GM18909 (cell line): ENCODE results near the gene GPRIN1.

Experiments used
- ATAC-seq: cut with Tn5 transposase; IDR thresholded peaks from one replicate; pipeline ENCODE4 v1.9.1; 2021; ENCODE audit warnings: mild to moderate bottlenecking; ENCODE audit not compliant: unreplicated experiment, poor library complexity

GPRIN1 gene

DNA sequence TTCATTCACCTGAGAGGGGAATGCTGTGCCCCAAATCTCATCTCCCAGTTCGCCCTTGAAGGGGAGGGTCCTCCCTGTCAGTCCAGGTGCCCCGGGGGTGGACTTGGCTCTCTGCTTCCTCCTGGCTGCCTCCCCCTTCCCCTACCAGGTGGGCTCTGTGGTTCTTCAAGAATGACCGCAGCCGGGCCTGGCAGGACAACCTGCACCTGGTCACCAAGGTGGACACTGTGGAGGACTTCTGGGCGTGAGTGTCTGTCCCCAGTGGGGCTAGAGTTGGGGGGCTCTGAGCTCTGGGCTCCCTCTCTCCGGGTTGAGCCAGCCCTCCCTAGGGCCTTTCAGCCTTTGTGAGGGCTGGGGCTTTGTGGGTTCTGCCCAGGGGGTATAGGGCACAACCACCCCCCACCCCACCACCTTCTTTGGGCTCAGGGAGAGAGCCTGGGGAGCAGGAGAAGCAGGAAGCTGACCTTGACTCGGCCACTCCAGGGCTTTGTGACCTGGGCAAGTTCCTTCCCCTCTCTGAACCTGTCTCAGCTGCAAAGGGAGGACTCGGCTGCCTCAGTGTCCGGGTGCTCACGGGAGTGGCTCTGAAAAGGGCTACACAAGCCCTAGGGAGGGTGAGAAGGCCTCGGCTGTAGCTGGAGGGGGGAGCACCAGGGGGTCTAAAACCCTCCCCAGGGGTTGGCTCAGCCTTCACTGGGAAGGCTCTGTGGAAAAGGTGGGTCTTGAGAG lies 33.7 kb upstream of the GPRIN1 start:
- no peak for ATAC-seq

DNA sequence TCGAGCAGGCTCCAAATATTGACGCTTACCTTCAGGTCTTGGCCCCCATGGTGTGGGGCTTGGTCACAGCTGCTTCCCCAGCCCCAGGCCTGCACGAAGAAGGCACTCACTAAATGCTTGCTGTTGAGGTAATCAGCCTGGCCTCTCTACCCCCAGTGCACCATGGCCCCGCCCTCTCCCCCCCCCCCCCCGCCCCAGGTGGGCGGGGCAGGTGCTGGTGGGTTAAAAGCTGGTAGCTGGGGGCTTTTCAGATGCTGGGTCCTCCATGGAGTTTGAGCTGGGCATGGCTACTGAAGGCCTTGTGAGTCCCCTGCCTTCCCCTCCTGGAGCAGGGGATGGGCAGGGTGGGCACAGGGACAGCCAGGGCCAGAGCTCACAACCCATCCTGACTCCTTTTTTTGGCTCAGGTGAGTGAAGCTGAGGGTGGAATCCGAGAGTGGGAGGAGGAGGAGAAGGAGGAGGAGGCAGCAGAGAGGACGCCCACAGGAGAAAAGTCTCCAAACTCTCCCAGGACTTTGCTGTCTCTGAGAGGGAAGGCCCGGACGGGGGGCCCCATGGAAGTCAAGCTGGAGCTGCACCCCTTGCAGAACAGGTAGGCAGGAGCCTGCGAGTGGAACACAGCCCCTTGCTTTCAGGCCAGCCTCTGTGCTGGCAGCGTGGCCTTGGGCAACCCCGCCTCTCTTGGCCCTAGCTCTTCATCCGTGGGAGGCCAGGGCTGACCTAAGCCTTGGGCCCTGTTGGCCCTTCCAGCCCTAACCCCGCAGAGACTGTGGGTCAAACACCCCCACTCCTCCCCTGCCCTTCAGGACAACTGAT lies 32.9 kb upstream of the GPRIN1 start:
- no peak for ATAC-seq

- ATAC-seq: no peak
Observed at GRCh38 chr5:176640616-176641015, 30.7 kb upstream of the GPRIN1 start.

DNA sequence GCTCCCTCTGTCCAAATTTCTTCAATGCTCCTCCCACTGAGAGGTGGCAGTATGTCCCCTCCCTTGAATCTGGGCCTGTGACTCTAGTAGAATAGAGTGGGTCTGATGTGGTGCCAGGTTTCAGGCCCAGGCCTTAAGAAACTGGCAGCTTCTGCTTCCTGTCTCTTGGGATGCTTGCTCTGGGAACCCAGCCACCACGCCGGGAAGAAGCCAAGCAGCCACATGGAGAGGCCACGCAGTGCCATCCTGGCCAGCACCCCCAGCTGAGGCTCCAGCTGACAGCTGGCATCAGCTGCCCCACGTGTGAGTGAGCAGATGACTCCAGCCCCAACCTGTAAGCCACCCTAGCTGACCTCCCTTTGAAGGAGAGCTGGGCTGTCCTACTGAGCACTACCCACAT lies 30.0 kb upstream of the GPRIN1 start:
- no peak for ATAC-seq

- no peak for ATAC-seq
Observed at GRCh38 chr5:176639208-176639607, 29.3 kb upstream of the GPRIN1 start.

DNA sequence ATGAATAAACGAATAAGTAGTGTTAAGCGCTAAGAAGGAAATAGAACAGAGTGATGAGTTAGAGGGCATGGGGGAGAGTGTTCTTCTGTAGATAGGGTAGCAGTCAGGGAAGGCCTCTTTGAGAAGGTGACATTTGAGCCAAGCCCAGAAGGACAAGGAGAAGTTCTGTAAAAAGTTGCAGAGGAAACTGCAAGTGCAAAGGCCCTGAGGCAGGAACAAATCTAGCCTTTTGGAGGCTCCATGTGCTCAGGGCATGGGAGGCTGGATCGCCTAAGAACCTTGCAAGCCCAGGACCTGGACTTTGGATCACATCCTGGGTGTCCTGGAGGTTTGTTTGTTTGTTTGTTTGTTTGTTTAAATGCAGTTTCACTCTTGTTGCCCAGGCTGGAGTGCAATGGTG lies 28.5 kb upstream of the GPRIN1 start:
- no peak for ATAC-seq

DNA sequence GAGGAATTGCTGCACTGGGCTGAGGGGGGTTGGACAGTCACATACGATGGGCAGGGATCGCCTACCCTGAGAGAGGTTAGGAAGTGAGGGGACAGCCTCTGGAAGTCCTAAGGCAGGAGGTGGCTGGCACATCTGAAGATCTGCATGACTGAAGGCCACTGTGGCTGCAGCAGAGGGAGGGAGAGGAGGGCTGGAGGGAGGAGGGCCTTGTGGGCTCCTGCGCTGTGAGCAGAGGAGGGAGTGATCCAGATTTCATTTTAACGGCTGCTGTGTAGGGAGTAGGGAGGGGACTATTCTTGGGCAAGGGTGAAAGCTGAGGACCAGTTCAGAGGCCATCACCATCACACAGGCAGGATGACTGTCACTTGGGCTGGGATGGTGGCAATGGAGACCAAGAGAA lies 27.6 kb upstream of the GPRIN1 start:
- ATAC-seq: no peak

- no peak for ATAC-seq
Observed at GRCh38 chr5:176636426-176636825, 26.5 kb upstream of the GPRIN1 start.

GRCh38 chr5:176633598-176633997 lies 23.6 kb upstream of the GPRIN1 start:
- no peak for ATAC-seq

DNA sequence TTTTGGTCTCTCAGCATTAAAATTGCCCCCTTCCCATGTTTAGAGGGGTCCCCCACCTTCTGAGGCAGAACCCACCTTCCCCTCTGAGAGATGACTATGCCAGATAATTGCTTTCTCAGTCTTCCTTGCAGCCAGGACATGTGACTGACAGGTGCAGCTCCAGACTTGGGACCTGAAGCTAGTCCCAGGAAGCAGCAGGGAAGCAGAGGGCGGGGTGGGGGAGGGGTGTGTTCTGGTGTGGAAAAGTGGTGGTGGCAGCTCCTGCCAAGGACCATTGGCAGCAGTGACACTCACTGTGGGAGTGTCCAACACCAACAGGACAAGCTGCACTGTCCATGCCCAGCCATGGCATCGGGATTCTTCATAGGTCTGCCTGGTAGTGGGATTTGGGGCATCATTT lies 22.8 kb upstream of the GPRIN1 start:
- no peak for ATAC-seq

DNA sequence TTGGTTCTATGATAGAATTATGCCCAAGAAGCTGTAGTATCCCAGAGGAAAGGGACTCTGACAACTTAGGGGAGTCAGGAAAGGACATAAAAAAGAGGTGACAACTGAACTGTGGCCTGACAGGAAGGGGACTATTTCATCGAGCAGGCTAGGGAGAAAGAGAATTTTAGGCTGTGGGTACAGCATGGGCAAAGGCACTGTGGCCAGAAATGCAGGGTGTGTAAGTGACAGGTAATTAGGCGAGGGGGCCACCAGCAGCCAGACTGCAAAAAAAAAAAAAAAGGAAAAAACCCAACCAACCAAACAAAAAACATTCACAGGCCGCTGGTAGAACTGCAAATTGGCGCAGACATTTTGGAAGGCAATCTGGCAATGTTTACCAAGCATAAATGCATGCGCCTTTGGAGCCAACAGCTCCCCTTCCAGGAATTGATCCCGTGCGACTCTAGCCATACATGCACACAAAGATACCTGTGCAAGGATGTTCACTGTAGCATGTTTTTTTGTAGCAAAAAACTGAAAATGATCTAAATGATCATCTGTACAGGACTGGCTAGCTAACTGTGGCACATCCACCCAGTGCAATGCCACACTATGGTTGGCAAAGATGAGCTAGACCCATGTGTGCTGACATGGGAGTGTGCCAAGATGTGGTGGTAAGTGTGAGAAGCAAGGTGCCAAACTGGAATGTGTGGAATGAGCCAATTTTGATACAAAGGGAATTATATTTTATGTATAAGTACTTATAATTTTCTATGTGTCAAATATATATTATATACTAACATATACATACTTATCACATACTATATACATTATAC lies 21.6 kb upstream of the GPRIN1 start:
- no peak for ATAC-seq

- no peak for ATAC-seq
Observed at GRCh38 chr5:176630681-176631222, 20.8 kb upstream of the GPRIN1 start.

GRCh38 chr5:176629853-176630680 lies 20.1 kb upstream of the GPRIN1 start, which contains the start of the genes EIF4E1B and SNCB:
TSS of gene EIF4E1B (plus strand) at chr5:176630675. CDS start at chr5:176642788, 12,113 bp downstream.
TSS of gene SNCB (minus strand) at chr5:176630534. CDS start at chr5:176629654, 880 bp downstream.
- peak; percentile 68 for ATAC-seq

GRCh38 chr5:176629317-176629852 lies 19.4 kb upstream of the GPRIN1 start:
- no peak for ATAC-seq

GRCh38 chr5:176628406-176629228 lies 18.7 kb upstream of the GPRIN1 start:
- ATAC-seq: no peak

- ATAC-seq: no peak
Observed at GRCh38 chr5:176627582-176627981, 17.6 kb upstream of the GPRIN1 start.

- no peak for ATAC-seq
Observed at GRCh38 chr5:176626876-176627236, 16.9 kb upstream of the GPRIN1 start.
